ENCODE results near the gene CDH13. TPM values are rescaled to one million over a fixed set of nuclear protein-coding genes. Genes with fewer than 3 reads are reported as not detected.

Gene CDH13
- total and polyA plus RNA-seq, 2 experiments from 2014 or later, result 1.6 to 4.4 TPM

GRCh38 chr16:83578171-83578570, 951.4 kb downstream of the CDH13 start (continued):
- TF ChIP-seq ZNF331 (CRISPR knock-in tag; IDR thresholded peaks at IDR 0.05; ENCODE audit: low read depth), result no peak
- TF ChIP-seq STAT1 (IDR thresholded peaks at IDR 0.05; ENCODE audit: unreplicated experiment), result no peak

- Mint-ChIP-seq H3K4me3 (no peak overlapping the region), H3K9me3 (no peaks in the 10 kb centered on the region), H3K27ac (no peak overlapping the region), H3K27me3 (ENCODE audit: insufficient read depth, low read depth, poor library complexity) (peaks cover 10% of the 10 kb centered on the region), H3K36me3 (ENCODE audit: low read depth) (no peaks in the 10 kb centered on the region), H3K4me1 (peaks cover 27% of the 10 kb centered on the region)
- DNase-seq (ENCODE audit: low spot score) (no peak), ATAC-seq (no peak)
- H3K4me1 ChIP-seq (ENCODE audit: insufficient read depth), result peaks cover 26% of the 10 kb centered on the region
- H3K27me3 ChIP-seq (ENCODE audit: insufficient read depth), result peaks cover 9% of the 10 kb centered on the region; the same call in 1 of the 2 replicates
- 0 out of 2 replicates have a peak, but pooled peaks cover 8% of the 10 kb centered on the region for H3K9me2 ChIP-seq (ENCODE audit: insufficient read depth)
- H3K4me2 ChIP-seq, result no peak overlapping the region
- no peak overlapping the region for H3K4me3 ChIP-seq
- H4K20me1 ChIP-seq (replicated peaks; ENCODE audit: insufficient read depth), result no peaks in the 10 kb centered on the region
- no peaks in the 10 kb centered on the region for H3K36me3 ChIP-seq (ENCODE audit: insufficient read depth)
- no peak overlapping the region for H3K27ac ChIP-seq (ENCODE audit: low read depth)
- H2AFZ ChIP-seq, result no peak overlapping the region
- TF ChIP-seq EZH2 (IDR thresholded peaks at IDR 0.05; ENCODE audit: low read depth, unreplicated experiment) (no peak), ZNF114 (CRISPR knock-in tag; IDR thresholded peaks at IDR 0.05) (no peak), EZH2phosphoT487 (IDR thresholded peaks at IDR 0.05; ENCODE audit: unreplicated experiment) (no peak), JUNB (IDR thresholded peaks at IDR 0.05; ENCODE audit: unreplicated experiment) (no peak), ZNF462 (CRISPR knock-in tag; IDR thresholded peaks at IDR 0.05) (no peak), CREB1 (CRISPR knock-in tag; IDR thresholded peaks at IDR 0.05; ENCODE audit: low read depth) (no peak), CTCF (conservative IDR thresholded peaks at IDR 0.05; ENCODE audit: low read depth in 2 of 2) (no peak), NANOG (IDR thresholded peaks at IDR 0.05; ENCODE audit: borderline replicate concordance) (no peak), ZNF331 (CRISPR knock-in tag; IDR thresholded peaks at IDR 0.05; ENCODE audit: low read depth) (no peak), STAT1 (IDR thresholded peaks at IDR 0.05; ENCODE audit: unreplicated experiment) (no peak), POLR2AphosphoS5 (IDR thresholded peaks at IDR 0.05; ENCODE audit: low read depth) (no peak), ETS1 (IDR thresholded peaks at IDR 0.05) (no peak), REST (IDR thresholded peaks at IDR 0.05; ENCODE audit: unreplicated experiment) (no peak)
- no peaks in the 10 kb centered on the region for H3F3A ChIP-seq (replicated peaks; ENCODE audit: low read depth)
- H3K79me2 ChIP-seq (replicated peaks; ENCODE audit: insufficient read depth), result no peaks in the 10 kb centered on the region
Measured at GRCh38 chr16:83579027-83579426, 952.3 kb downstream of the CDH13 start.

All from GM23338 (cell line).